K562 (cell line): ENCODE results near the gene STC2. TPM values are rescaled to one million over a fixed set of nuclear protein-coding genes. Genes with fewer than 3 reads are reported as not detected.

Experiments used
- ATAC-seq: fragments of 200-7000 bp; cut with Tn5 transposase; 3 replicates; pipeline ENCODE4 v1.9.1; 2020; ENCODE audit warnings: moderate library complexity
- BruUV-seq: library from RNA; stranded (reverse); fragments of 400-500 nt; replicated peaks from 2 replicates; lab custom pipeline; 2021; lab: Mats Ljungman, UMichigan
- CTCF ChIA-PET: fragments of 300-600 bp; formaldehyde crosslinking; extraction: SDS; loops from one replicate; lab custom pipeline; 2021; ENCODE audit warnings: low intra/inter-chr PET ratio; lab: Yijun Ruan, JAX
- POLR2A ChIA-PET: fragments of 300-600, 350-650 bp; sonication (Branson Sonifier 250); formaldehyde crosslinking; extraction: SDS; loops from one replicate; lab custom pipeline; 2021; ENCODE audit warnings: antibody characterized with exemption, inconsistent platforms; lab: Yijun Ruan, JAX
- DNase-seq, 4 experiments: peaks; one replicate each; pipeline versions ENCODE4 v3.0.0 to v3.0.0-alpha.2; 2011 to 2018; ENCODE audit warnings: low spot score in 3 of 4, mixed read lengths in 3 of 4; ENCODE audit errors: extremely low read depth in 1 of 4
- FAIRE-seq: peaks from 2 replicates; lab custom pipeline; 2011; peaks lifted over from hg19 to GRCh38; lab: Jason Lieb, UNC
- H2AFZ ChIP-seq: 2 replicates; pipeline ENCODE4 v1.6.0; 2011; ENCODE audit warnings: low read depth, low read length, control low read depth, inconsistent platforms
- H3K27ac ChIP-seq: fragments of 200-600 bp; 3 replicates; pipeline ENCODE4 v1.8.0; 2011; ENCODE audit warnings: low read depth, mild to moderate bottlenecking, control low read depth, inconsistent platforms, low read length, moderate library complexity, mixed read lengths; ENCODE audit errors: extremely low read depth
- H3K27me3 ChIP-seq, 2 experiments: fragments of 300-600 bp in 1 of 2; 2 replicates in 1 of 2; 3 replicates in 1 of 2; pipeline versions ENCODE4 v1.6.0 to v1.8.0; 2011; ENCODE audit warnings: inconsistent platforms in 2 of 2, low read length in 2 of 2, mild to moderate bottlenecking in 1 of 2, mixed read lengths in 1 of 2, moderate library complexity in 1 of 2; ENCODE audit not compliant: control insufficient read depth in 2 of 2, insufficient read depth in 2 of 2
- H3K36me3 ChIP-seq: fragments of 300-600 bp; 3 replicates; pipeline ENCODE4 v1.8.0; 2011; ENCODE audit warnings: mild to moderate bottlenecking, low read length, inconsistent platforms; ENCODE audit not compliant: control insufficient read depth, insufficient read depth
- H3K4me1 ChIP-seq, 2 experiments: fragments of 200-600 bp in 1 of 2; replicated peaks in 1 of 2; 2 replicates in 1 of 2; 3 replicates in 1 of 2; pipeline versions ENCODE4 v1.5.1 to v1.8.0; 2011; ENCODE audit warnings: inconsistent platforms in 2 of 2, low read length in 2 of 2, mild to moderate bottlenecking in 1 of 2, mixed read lengths in 1 of 2, moderate library complexity in 1 of 2; ENCODE audit not compliant: control insufficient read depth in 2 of 2, insufficient read depth in 2 of 2
- H3K4me2 ChIP-seq: 2 replicates; pipeline ENCODE4 v1.6.1; 2011; ENCODE audit warnings: low read length, control low read depth, inconsistent platforms, mixed read lengths; ENCODE audit not compliant: insufficient read depth
- H3K4me3 ChIP-seq: fragments of 200-600 bp; sonication (generic), shearing (Covaris generic); 2 replicates; pipeline ENCODE4 v1.5.1; 2016; ENCODE audit warnings: control low read depth, inconsistent platforms
- H3K79me2 ChIP-seq: fragments of 200-600 bp; 3 replicates; pipeline ENCODE4 v1.8.0; 2011; ENCODE audit warnings: low read length, inconsistent platforms; ENCODE audit not compliant: control insufficient read depth, insufficient read depth
- H3K9ac ChIP-seq, 2 experiments: 2 replicates each; pipeline versions ENCODE4 v1.6.0 to v1.6.1; 2011; ENCODE audit warnings: low read depth in 2 of 2, low read length in 2 of 2, control low read depth in 1 of 2, inconsistent platforms in 1 of 2, mild to moderate bottlenecking in 1 of 2, mixed read lengths in 1 of 2; ENCODE audit not compliant: insufficient read depth in 1 of 2
- H3K9me1 ChIP-seq: one replicate; pipeline ENCODE4 v1.6.0; 2011; ENCODE audit warnings: inconsistent platforms, mild to moderate bottlenecking, low read length, moderate library complexity; ENCODE audit not compliant: control insufficient read depth, insufficient read depth
- H3K9me3 ChIP-seq: replicated peaks from 2 replicates; pipeline ENCODE4 v1.5.1; 2011; ENCODE audit warnings: low read depth, low read length, inconsistent platforms; ENCODE audit not compliant: control insufficient read depth, insufficient read depth
- H4K20me1 ChIP-seq: replicated peaks from 2 replicates; pipeline ENCODE4 v1.6.1; 2011; ENCODE audit warnings: low read length, inconsistent platforms, mixed read lengths; ENCODE audit not compliant: control insufficient read depth, insufficient read depth
- HOXB6 ChIP-seq: fragments of 250-450 bp; sonication (Bioruptor Pico); IDR thresholded peaks from 2 replicates; pipeline ENCODE4 v1.5.1; 2022; ENCODE audit warnings: mild to moderate bottlenecking, borderline replicate concordance
- IRF2 ChIP-seq: sonication (generic); formaldehyde crosslinking; IDR thresholded peaks from 2 replicates; pipeline ENCODE4 v1.8.1; 2022; ENCODE audit warnings: mild to moderate bottlenecking, missing genetic modification reagents
- LEF1 ChIP-seq: fragments of 450-650 bp; IDR thresholded peaks from 2 replicates; pipeline ENCODE4 v1.6.1; 2016; ENCODE audit warnings: mild to moderate bottlenecking
- MYBL2 ChIP-seq, 2 experiments: fragments of 450-650 bp in 1 of 2; sonication (generic) in 1 of 2; formaldehyde crosslinking in 1 of 2; IDR thresholded peaks; 2 replicates each; pipeline versions ENCODE4 v1.6.1 to v1.8.1; 2017 to 2022; ENCODE audit warnings: borderline replicate concordance in 1 of 2, inconsistent platforms in 1 of 2, low read depth in 1 of 2, mild to moderate bottlenecking in 1 of 2, missing genetic modification reagents in 1 of 2, moderate library complexity in 1 of 2
- NBN ChIP-seq: fragments of 450-650 bp; IDR thresholded peaks from 2 replicates; pipeline ENCODE4 v1.6.1; 2016; ENCODE audit warnings: low read depth, mild to moderate bottlenecking
- POLR2A ChIP-seq: fragments of 450-650 bp; conservative IDR thresholded peaks from 2 replicates; pipeline ENCODE4 v1.6.1; 2016
- PURB ChIP-seq: sonication (generic); formaldehyde crosslinking; IDR thresholded peaks from 2 replicates; pipeline ENCODE4 v1.9.0; 2021; ENCODE audit warnings: low read depth, mild to moderate bottlenecking, missing genetic modification reagents
- TOE1 ChIP-seq, 2 experiments: fragments of 450-650 bp in 1 of 2; sonication (generic) in 1 of 2; formaldehyde crosslinking in 1 of 2; IDR thresholded peaks; 2 replicates each; pipeline versions ENCODE4 v1.7.1 to v1.8.0; 2016 to 2022; ENCODE audit warnings: borderline replicate concordance in 2 of 2, mild to moderate bottlenecking in 2 of 2, antibody characterized with exemption in 1 of 2, inconsistent platforms in 1 of 2, low read depth in 1 of 2, missing genetic modification reagents in 1 of 2, moderate library complexity in 1 of 2
- U2AF2 ChIP-seq: fragments of 200-400 bp; formaldehyde crosslinking; optimal IDR thresholded peaks from 2 replicates; pipeline ENCODE3; 2017; ENCODE audit warnings: low read depth, mild to moderate bottlenecking, low read length
- WGBS: fragments of 100-300 bp; shearing (Covaris generic); methylation state at CpG from one replicate; pipeline ENCODE4 v1.1.6; 2016; ENCODE audit warnings: low coverage, mixed read lengths; ENCODE audit not compliant: insufficient coverage; ENCODE audit errors: missing lambda C conversion rate; 5-methylcytosine and 5-hydroxymethylcytosine counted together
- in situ Hi-C: fragments of 300-500 bp; cut with MboI; formaldehyde crosslinking; loops from 4 replicates; pipeline ENCODE4 v1.15.0; 2018; ENCODE audit warnings: inconsistent platforms, mixed read lengths
- intact Hi-C: fragments of 100-400 bp; cut with micrococcal nuclease; formaldehyde crosslinking; loops from 2 replicates; pipeline ENCODE4 v1.14.2; 2022
- polyA plus RNA-seq, 8 experiments: library from polyadenylated mRNA; depleted of rRNA in 4 of 8; stranded (reverse) in 5 of 8; unstranded in 3 of 8; fragments of >200 nt; fragmentation: Nextera tagmentation in 2 of 8; fragmentation: Illumina TruSeq in 1 of 8; extraction: Ambion mirVana in 2 of 8; extraction: Trizol in 1 of 8; gene quantifications; 2 replicates each; pipeline versions ENCODE4 v1.2.1 to v1.2.3, GENCODE V29; 2011 to 2014; ENCODE audit warnings: inconsistent platforms in 1 of 8, missing spikeins in 1 of 8
- total RNA-seq, 7 experiments: library from RNA; depleted of rRNA in 6 of 7; stranded (reverse); fragments of >200 nt in 6 of 7; fragmentation: Illumina TruSeq in 2 of 7; extraction: Trizol in 2 of 7; gene quantifications; 2 replicates each; pipeline versions ENCODE4 v1.2.1 to v1.2.3, GENCODE V29; 2011 to 2021; ENCODE audit warnings: low replicate concordance in 1 of 7

The STC2 gene
- total and polyA plus RNA-seq, 9 of the 15 experiments (the other 6 are each of a cell fraction or from before 2014, with no cell fraction given): 0.62 to 31.7 (median 7.4) TPM

DNA sequence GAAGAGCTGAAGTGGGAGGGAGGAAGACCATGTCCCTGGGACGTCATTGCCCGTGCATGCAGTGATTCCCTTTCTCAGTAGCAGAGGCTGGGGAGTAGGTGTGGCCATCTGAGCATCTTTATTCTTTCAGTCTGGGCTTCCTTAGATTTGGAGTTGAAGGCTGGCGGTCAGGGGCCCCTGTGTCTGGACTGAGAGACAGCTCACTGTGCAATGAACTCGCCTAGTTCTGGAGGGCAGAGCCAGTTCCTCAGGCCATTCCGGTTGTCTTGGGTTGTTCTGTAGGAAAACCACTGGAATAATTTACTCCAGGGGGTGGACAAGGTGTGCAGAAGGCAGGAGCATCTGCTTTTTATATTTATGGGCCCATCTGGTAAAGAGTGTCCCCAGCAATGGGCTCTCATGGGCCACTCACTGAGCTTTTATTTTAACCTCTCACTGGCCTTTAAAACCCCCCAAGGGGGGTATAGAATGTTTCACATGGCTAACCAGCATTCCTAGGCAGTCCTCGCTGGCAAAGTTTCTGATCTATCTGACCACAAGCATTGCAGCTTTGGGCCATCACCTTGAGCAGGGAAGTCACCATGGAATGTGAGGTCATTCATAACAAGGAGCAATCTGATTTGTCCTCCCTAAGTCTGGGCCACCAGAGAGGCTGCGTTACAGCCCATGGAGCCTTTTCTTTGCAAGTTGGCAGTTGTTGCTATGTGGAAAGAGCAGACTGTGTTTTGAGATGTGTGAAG lies 9.2 kb downstream of the STC2 start:
- H4K20me1 ChIP-seq: no peaks in the 10 kb centered on the region
- CTCF ChIA-PET: no interaction called here
- ATAC-seq (no peak), DNase-seq (no peak), FAIRE-seq (no peak)
- no peak overlapping the region for H3K9ac ChIP-seq
- no peak overlapping the region for H3K4me3 ChIP-seq
- H3K9me1 ChIP-seq: no peaks in the 10 kb centered on the region
- H3K4me1 ChIP-seq: peaks cover 9 to 28% of the 10 kb centered on the region in 2 experiments
- H3K27ac ChIP-seq: no peak overlapping the region
- no TSS peak for BruUV-seq
- H3K4me2 ChIP-seq: no peak overlapping the region
- H2AFZ ChIP-seq: no peak overlapping the region
- H3K9me3 ChIP-seq: no peaks in the 10 kb centered on the region
- no peak for TF ChIP-seq HOXB6 (CRISPR knock-in tag)
- no peak for TF ChIP-seq POLR2A
- TF ChIP-seq PURB (CRISPR knock-in tag): no peak
- TF ChIP-seq IRF2 (CRISPR knock-in tag): no peak
- TF ChIP-seq TOE1 (IDR thresholded peaks at IDR 0.05; ENCODE audit: borderline replicate concordance): no peak
- no peak for TF ChIP-seq TOE1 (CRISPR knock-in tag; IDR thresholded peaks at IDR 0.05; ENCODE audit: borderline replicate concordance, low read depth)
- no peak for TF ChIP-seq NBN
- no peak for TF ChIP-seq LEF1
- no peak for TF ChIP-seq U2AF2
- no peak for TF ChIP-seq MYBL2 (IDR thresholded peaks at IDR 0.05; ENCODE audit: low read depth)
- no peak for TF ChIP-seq MYBL2 (CRISPR knock-in tag; IDR thresholded peaks at IDR 0.05; ENCODE audit: borderline replicate concordance)
- H3K79me2 ChIP-seq: 0 out of 3 replicates have a peak, but pooled peaks cover 4% of the 10 kb centered on the region
- WGBS: 75% methylated on average over 7 of the region's 7 CpGs
- H3K36me3 ChIP-seq: peaks cover 77% of the 10 kb centered on the region; the same call in 2 of the 3 replicates
- intact Hi-C loops: no loop called here
- POLR2A ChIA-PET: interaction anchor here (1.4 to 3.1 kb wide), 3 partner anchors 8 to 15 kb away, joined by 5 to 18 read pairs (median 5); no protein-coding TSS in a partner anchor
- H3K27me3 ChIP-seq: no peaks in the 10 kb centered on the region
- in situ Hi-C loops: no loop called here
